ENCODE data around the gene IL1RAPL1.

- TF ChIP-seq CTCF (conservative IDR thresholded peaks at IDR 0.05; ENCODE audit: low read length) (no peak), EZH2phosphoT487 (IDR thresholded peaks at IDR 0.05; ENCODE audit: borderline replicate concordance) (no peak)
These were observed 381.9 kb downstream of the IL1RAPL1 start for GRCh38 chrX:28969126-28969525.
